IMR-90 (cell line): ENCODE results near the gene GNG7. TPM values are rescaled to one million over a fixed set of nuclear protein-coding genes. Genes with fewer than 3 reads are reported as not detected.
A peak's percentile ranks its signal among the peaks of the same experiment; 100 is the strongest.

Source experiments
- ATAC-seq: fragments of 200-7000 bp; cut with Tn5 transposase; 2 replicates; pipeline ENCODE4 v1.9.1; 2020; ENCODE audit warnings: low read depth, mild to moderate bottlenecking, moderate library complexity
- BruUV-seq: library from RNA; stranded (reverse); fragments of 400-500 nt; replicated peaks from 2 replicates; lab custom pipeline; 2021; lab: Mats Ljungman, UMichigan
- CTCF ChIA-PET: fragments of 300-600 bp; formaldehyde crosslinking; extraction: SDS; loops from one replicate; lab custom pipeline; 2021; ENCODE audit warnings: antibody characterized with exemption; lab: Yijun Ruan, JAX
- POLR2A ChIA-PET: fragments of 300-600 bp; sonication (Branson Sonifier 250); formaldehyde crosslinking; loops from one replicate; lab custom pipeline; 2022; ENCODE audit warnings: antibody characterized with exemption; ENCODE audit not compliant: unreplicated experiment; lab: Charles Lee
- DNase-seq: peaks from one replicate; pipeline ENCODE4 v3.0.0; 2013
- H2AFZ ChIP-seq: replicated peaks from 2 replicates; pipeline ENCODE3; 2013; ENCODE audit warnings: low read length, mild to moderate bottlenecking; ENCODE audit not compliant: poor library complexity
- H2AK5ac ChIP-seq: 2 replicates; pipeline ENCODE4 v1.6.1; 2013; ENCODE audit warnings: low read depth, low read length, inconsistent platforms
- H2AK9ac ChIP-seq: replicated peaks from 2 replicates; pipeline ENCODE3; 2013; ENCODE audit warnings: mild to moderate bottlenecking, low read depth, low read length, moderate library complexity; ENCODE audit not compliant: poor library complexity
- H2BK120ac ChIP-seq: 2 replicates; pipeline ENCODE4 v1.6.1; 2013; ENCODE audit warnings: low read depth, low read length, inconsistent platforms
- H2BK15ac ChIP-seq: 3 replicates; pipeline ENCODE4 v1.6.1; 2013; ENCODE audit warnings: low read depth, low read length, inconsistent platforms
- H2BK20ac ChIP-seq: 2 replicates; pipeline ENCODE4 v1.6.1; 2013; ENCODE audit warnings: low read depth, mild to moderate bottlenecking, inconsistent platforms, low read length, moderate library complexity
- H2BK5ac ChIP-seq: 2 replicates; pipeline ENCODE4 v1.6.1; 2013; ENCODE audit warnings: mild to moderate bottlenecking, low read depth, low read length, inconsistent platforms; ENCODE audit not compliant: poor library complexity, severe bottlenecking
- H3K14ac ChIP-seq: replicated peaks from 2 replicates; pipeline ENCODE4 v1.6.1; 2013; ENCODE audit warnings: low read depth, low read length, inconsistent platforms
- H3K18ac ChIP-seq: 2 replicates; pipeline ENCODE4 v1.6.1; 2013; ENCODE audit warnings: low read depth, low read length, control low read depth
- H3K23ac ChIP-seq: 2 replicates; pipeline ENCODE4 v1.6.1; 2013; ENCODE audit warnings: low read depth, low read length, inconsistent platforms
- H3K27ac ChIP-seq: 2 replicates; pipeline ENCODE4 v1.5.1; 2013; ENCODE audit warnings: mild to moderate bottlenecking, control low read depth, low read length; ENCODE audit not compliant: insufficient read depth
- H3K27me3 ChIP-seq: 2 replicates; pipeline ENCODE4 v1.6.1; 2013; ENCODE audit warnings: low read length; ENCODE audit not compliant: control insufficient read depth, insufficient read depth
- H3K36me3 ChIP-seq: 2 replicates; pipeline ENCODE4 v1.6.1; 2013; ENCODE audit warnings: low read length, mixed read lengths; ENCODE audit not compliant: control insufficient read depth, insufficient read depth
- H3K4ac ChIP-seq: 2 replicates; pipeline ENCODE4 v1.6.1; 2013; ENCODE audit warnings: low read depth, low read length, inconsistent platforms
- H3K4me1 ChIP-seq: 2 replicates; pipeline ENCODE4 v1.6.1; 2013; ENCODE audit warnings: low read length, mixed read lengths; ENCODE audit not compliant: control insufficient read depth, insufficient read depth
- H3K4me2 ChIP-seq: 2 replicates; pipeline ENCODE4 v1.6.1; 2013; ENCODE audit warnings: low read depth, mild to moderate bottlenecking, control low read depth, low read length, moderate library complexity
- H3K4me3 ChIP-seq: 2 replicates; pipeline ENCODE4 v1.5.1; 2013; ENCODE audit warnings: low read depth, mild to moderate bottlenecking, control low read depth, low read length, moderate library complexity; ENCODE audit not compliant: insufficient read depth
- H3K56ac ChIP-seq: 2 replicates; pipeline ENCODE4 v1.6.1; 2013; ENCODE audit warnings: low read length, inconsistent platforms; ENCODE audit not compliant: insufficient read depth; ENCODE audit errors: extremely low read depth
- H3K79me1 ChIP-seq, 2 experiments: 2 replicates each; pipeline ENCODE4 v1.6.1; 2013; ENCODE audit warnings: low read length in 2 of 2, inconsistent platforms in 1 of 2, low read depth in 1 of 2
- H3K9ac ChIP-seq: 2 replicates; pipeline ENCODE4 v1.6.1; 2013; ENCODE audit warnings: low read depth, low read length, control low read depth
- H3K9me1 ChIP-seq: 2 replicates; pipeline ENCODE4 v1.6.1; 2013; ENCODE audit warnings: low read length, inconsistent platforms; ENCODE audit not compliant: insufficient read depth
- H3K9me3 ChIP-seq: 2 replicates; pipeline ENCODE4 v1.6.1; 2013; ENCODE audit warnings: low read length; ENCODE audit not compliant: control insufficient read depth, insufficient read depth
- H4K20me1 ChIP-seq: 2 replicates; pipeline ENCODE4 v1.6.1; 2013; ENCODE audit warnings: low read length, inconsistent platforms; ENCODE audit not compliant: insufficient read depth
- H4K5ac ChIP-seq: 2 replicates; pipeline ENCODE4 v1.6.1; 2013; ENCODE audit warnings: mild to moderate bottlenecking, low read depth, low read length, control low read depth
- H4K8ac ChIP-seq, 2 experiments: 2 replicates each; pipeline ENCODE4 v1.6.1; 2013; ENCODE audit warnings: low read depth in 2 of 2, low read length in 2 of 2, control low read depth in 1 of 2, inconsistent platforms in 1 of 2
- H4K91ac ChIP-seq: 2 replicates; pipeline ENCODE4 v1.6.1; 2013; ENCODE audit warnings: low read depth, low read length, inconsistent platforms; ENCODE audit not compliant: insufficient read depth
- MAFK ChIP-seq: IDR thresholded peaks from 2 replicates; pipeline ENCODE4 v1.6.1; 2012; ENCODE audit warnings: low read depth, low read length, improper control_type of control experiment
- POLR2A ChIP-seq: IDR thresholded peaks from 2 replicates; pipeline ENCODE4 v1.6.1; 2012; ENCODE audit warnings: mild to moderate bottlenecking, low read depth, low read length
- WGBS, 2 experiments: methylation state at CpG; one replicate each; pipeline versions ENCODE4 v1.1.5 to v1.1.7; 2013; ENCODE audit warnings: missing lambda C conversion rate in 2 of 2; ENCODE audit not compliant: insufficient read length in 1 of 2; ENCODE audit errors: extremely low coverage in 2 of 2; 5-methylcytosine and 5-hydroxymethylcytosine counted together
- dilution Hi-C: fragments of 300-500 bp; cut with HindIII; formaldehyde crosslinking; loops from one replicate; pipeline ENCODE4 v1.14.3; 2018; ENCODE audit warnings: low sequenced_read_pairs; ENCODE audit not compliant: unreplicated experiment
- in situ Hi-C: fragments of 300-500 bp; cut with MboI; formaldehyde crosslinking; loops from 3 replicates; pipeline ENCODE4 v1.14.3; 2019; ENCODE audit warnings: low sequenced_read_pairs, inconsistent platforms, mixed read lengths
- intact Hi-C: fragments of 100-400 bp; cut with micrococcal nuclease; formaldehyde crosslinking; loops from 2 replicates; pipeline ENCODE4 v1.10.0; 2022
- polyA plus RNA-seq, 3 experiments: library from polyadenylated mRNA; depleted of rRNA; stranded (reverse); fragments of >200 nt; gene quantifications; 2 replicates each; pipeline ENCODE4 v1.2.3, GENCODE V29; 2012; ENCODE audit warnings: low replicate concordance in 1 of 3
- total RNA-seq: library from RNA; depleted of rRNA; stranded (reverse); fragments of >200 nt; gene quantifications from 2 replicates; pipeline ENCODE4 v1.2.3, GENCODE V29; 2012

Gene GNG7
- total and polyA plus RNA-seq, 2 of the 4 experiments (the other 2 are of a cell fraction): under 0.01 to 0.21 TPM

GRCh38 chr19:2619076-2619475 lies 83.4 kb downstream of the GNG7 start:
- no TSS peak for BruUV-seq
- Histone ChIP-seq H3K27me3 (peaks cover 2% of the 10 kb centered on the region; the same call in 1 of the 2 replicates), H3K4me2 (no peak overlapping the region), H4K91ac (no peak overlapping the region), H3K4ac (no peak overlapping the region), H3K18ac (no peak overlapping the region), H2AK5ac (peak overlapping the region; percentile 46; the same call in 1 of the 2 replicates), H3K9me1 (0 out of 2 replicates have a peak, but pooled peaks cover 3% of the 10 kb centered on the region), H3K79me1 (no peaks in the 10 kb centered on the region), H3K36me3 (no peaks in the 10 kb centered on the region), H2BK20ac (no peak overlapping the region), H3K4me1 (peaks cover 3% of the 10 kb centered on the region), H3K4me3 (no peak overlapping the region), H3K27ac (no peak overlapping the region), H2BK5ac (no peak overlapping the region), H4K20me1 (no peaks in the 10 kb centered on the region), H3K9ac (no peak overlapping the region), H2AFZ (no peak overlapping the region), H3K14ac (no peak overlapping the region), H2BK120ac (no peak overlapping the region), H4K8ac (no peak overlapping the region), H2AK9ac (no peak overlapping the region), H3K56ac (no peak overlapping the region), H3K23ac (no peak overlapping the region), H2BK15ac (no peak overlapping the region), H3K9me3 (peaks cover 3% of the 10 kb centered on the region; the same call in 1 of the 2 replicates), H4K5ac (no peak overlapping the region)
- ChIA-PET POLR2A (interaction anchor here (0.6 kb wide), 1 partner anchor 9 kb away, joined by 3 read pairs; no protein-coding TSS in a partner anchor), CTCF (no interaction called here)
- no peak for ATAC-seq
- TF ChIP-seq MAFK (peak; percentile 48), POLR2A (no peak)
- WGBS, 2 experiments: 78% methylated on average over 3 of the region's 6 CpGs; no CpG with 5 or more reads in 1 of the 2 experiments
- intact Hi-C loops (no loop called here), in situ Hi-C loops (loop anchor here (10.0 kb wide), 1 partner anchor 344 kb away; no protein-coding TSS in a partner anchor), dilution Hi-C loops (no loop called here)
- no peak for DNase-seq
